IMR-90 (cell line): ENCODE measurements around the gene PLXNA1. TPM values are rescaled to one million over a fixed set of nuclear protein-coding genes. Genes with fewer than 3 reads are reported as not detected.

ENCODE experiments used
- ATAC-seq: fragments of 200-7000 bp; cut with Tn5 transposase; 2 replicates; pipeline ENCODE4 v1.9.1; 2020; ENCODE audit warnings: low read depth, mild to moderate bottlenecking, moderate library complexity
- BruUV-seq: library from RNA; stranded (reverse); fragments of 400-500 nt; replicated peaks from 2 replicates; lab custom pipeline; 2021; lab: Mats Ljungman, UMichigan
- CTCF ChIA-PET: fragments of 300-600 bp; formaldehyde crosslinking; extraction: SDS; loops from one replicate; lab custom pipeline; 2021; ENCODE audit warnings: antibody characterized with exemption; lab: Yijun Ruan, JAX
- POLR2A ChIA-PET: fragments of 300-600 bp; sonication (Branson Sonifier 250); formaldehyde crosslinking; loops from one replicate; lab custom pipeline; 2022; ENCODE audit warnings: antibody characterized with exemption; ENCODE audit not compliant: unreplicated experiment; lab: Charles Lee
- DNase-seq: peaks from one replicate; pipeline ENCODE4 v3.0.0; 2013
- H2AFZ ChIP-seq: replicated peaks from 2 replicates; pipeline ENCODE3; 2013; ENCODE audit warnings: low read length, mild to moderate bottlenecking; ENCODE audit not compliant: poor library complexity
- H2AK5ac ChIP-seq: 2 replicates; pipeline ENCODE4 v1.6.1; 2013; ENCODE audit warnings: low read depth, low read length, inconsistent platforms
- H2AK9ac ChIP-seq: replicated peaks from 2 replicates; pipeline ENCODE3; 2013; ENCODE audit warnings: mild to moderate bottlenecking, low read depth, low read length, moderate library complexity; ENCODE audit not compliant: poor library complexity
- H2BK120ac ChIP-seq: 2 replicates; pipeline ENCODE4 v1.6.1; 2013; ENCODE audit warnings: low read depth, low read length, inconsistent platforms
- H2BK15ac ChIP-seq: 3 replicates; pipeline ENCODE4 v1.6.1; 2013; ENCODE audit warnings: low read depth, low read length, inconsistent platforms
- H2BK20ac ChIP-seq: 2 replicates; pipeline ENCODE4 v1.6.1; 2013; ENCODE audit warnings: low read depth, mild to moderate bottlenecking, inconsistent platforms, low read length, moderate library complexity
- H2BK5ac ChIP-seq: 2 replicates; pipeline ENCODE4 v1.6.1; 2013; ENCODE audit warnings: mild to moderate bottlenecking, low read depth, low read length, inconsistent platforms; ENCODE audit not compliant: poor library complexity, severe bottlenecking
- H3K14ac ChIP-seq: replicated peaks from 2 replicates; pipeline ENCODE4 v1.6.1; 2013; ENCODE audit warnings: low read depth, low read length, inconsistent platforms
- H3K18ac ChIP-seq: 2 replicates; pipeline ENCODE4 v1.6.1; 2013; ENCODE audit warnings: low read depth, low read length, control low read depth
- H3K23ac ChIP-seq: 2 replicates; pipeline ENCODE4 v1.6.1; 2013; ENCODE audit warnings: low read depth, low read length, inconsistent platforms
- H3K27ac ChIP-seq: 2 replicates; pipeline ENCODE4 v1.5.1; 2013; ENCODE audit warnings: mild to moderate bottlenecking, control low read depth, low read length; ENCODE audit not compliant: insufficient read depth
- H3K27me3 ChIP-seq: 2 replicates; pipeline ENCODE4 v1.6.1; 2013; ENCODE audit warnings: low read length; ENCODE audit not compliant: control insufficient read depth, insufficient read depth
- H3K36me3 ChIP-seq: 2 replicates; pipeline ENCODE4 v1.6.1; 2013; ENCODE audit warnings: low read length, mixed read lengths; ENCODE audit not compliant: control insufficient read depth, insufficient read depth
- H3K4ac ChIP-seq: 2 replicates; pipeline ENCODE4 v1.6.1; 2013; ENCODE audit warnings: low read depth, low read length, inconsistent platforms
- H3K4me1 ChIP-seq: 2 replicates; pipeline ENCODE4 v1.6.1; 2013; ENCODE audit warnings: low read length, mixed read lengths; ENCODE audit not compliant: control insufficient read depth, insufficient read depth
- H3K4me2 ChIP-seq: 2 replicates; pipeline ENCODE4 v1.6.1; 2013; ENCODE audit warnings: low read depth, mild to moderate bottlenecking, control low read depth, low read length, moderate library complexity
- H3K4me3 ChIP-seq: 2 replicates; pipeline ENCODE4 v1.5.1; 2013; ENCODE audit warnings: low read depth, mild to moderate bottlenecking, control low read depth, low read length, moderate library complexity; ENCODE audit not compliant: insufficient read depth
- H3K56ac ChIP-seq: 2 replicates; pipeline ENCODE4 v1.6.1; 2013; ENCODE audit warnings: low read length, inconsistent platforms; ENCODE audit not compliant: insufficient read depth; ENCODE audit errors: extremely low read depth
- H3K79me1 ChIP-seq, 2 experiments: 2 replicates each; pipeline ENCODE4 v1.6.1; 2013; ENCODE audit warnings: low read length in 2 of 2, inconsistent platforms in 1 of 2, low read depth in 1 of 2
- H3K9ac ChIP-seq: 2 replicates; pipeline ENCODE4 v1.6.1; 2013; ENCODE audit warnings: low read depth, low read length, control low read depth
- H3K9me1 ChIP-seq: 2 replicates; pipeline ENCODE4 v1.6.1; 2013; ENCODE audit warnings: low read length, inconsistent platforms; ENCODE audit not compliant: insufficient read depth
- H3K9me3 ChIP-seq: 2 replicates; pipeline ENCODE4 v1.6.1; 2013; ENCODE audit warnings: low read length; ENCODE audit not compliant: control insufficient read depth, insufficient read depth
- H4K20me1 ChIP-seq: 2 replicates; pipeline ENCODE4 v1.6.1; 2013; ENCODE audit warnings: low read length, inconsistent platforms; ENCODE audit not compliant: insufficient read depth
- H4K5ac ChIP-seq: 2 replicates; pipeline ENCODE4 v1.6.1; 2013; ENCODE audit warnings: mild to moderate bottlenecking, low read depth, low read length, control low read depth
- H4K8ac ChIP-seq, 2 experiments: 2 replicates each; pipeline ENCODE4 v1.6.1; 2013; ENCODE audit warnings: low read depth in 2 of 2, low read length in 2 of 2, control low read depth in 1 of 2, inconsistent platforms in 1 of 2
- H4K91ac ChIP-seq: 2 replicates; pipeline ENCODE4 v1.6.1; 2013; ENCODE audit warnings: low read depth, low read length, inconsistent platforms; ENCODE audit not compliant: insufficient read depth
- BHLHE40 ChIP-seq: fragments of 150-350 bp; IDR thresholded peaks from 2 replicates; pipeline ENCODE4 v1.6.1; 2016; ENCODE audit warnings: mild to moderate bottlenecking, low read depth, low read length
- CTCF ChIP-seq: conservative IDR thresholded peaks from 2 replicates; pipeline ENCODE4 v1.5.1; 2012; ENCODE audit warnings: mild to moderate bottlenecking, low read depth, low read length, improper control_type of control experiment
- FOS ChIP-seq: fragments of 150-350 bp; IDR thresholded peaks from 2 replicates; pipeline ENCODE4 v1.6.1; 2016; ENCODE audit warnings: low read depth, low read length
- MAFK ChIP-seq: IDR thresholded peaks from 2 replicates; pipeline ENCODE4 v1.6.1; 2012; ENCODE audit warnings: low read depth, low read length, improper control_type of control experiment
- MAZ ChIP-seq: IDR thresholded peaks from 2 replicates; pipeline ENCODE4 v1.6.1; 2012; ENCODE audit warnings: low read depth, mild to moderate bottlenecking, low read length, improper control_type of control experiment, moderate library complexity, borderline replicate concordance
- MXI1 ChIP-seq: IDR thresholded peaks from 2 replicates; pipeline ENCODE4 v1.6.1; 2012; ENCODE audit warnings: low read depth, mild to moderate bottlenecking, low read length, moderate library complexity, borderline replicate concordance
- POLR2A ChIP-seq: IDR thresholded peaks from 2 replicates; pipeline ENCODE4 v1.6.1; 2012; ENCODE audit warnings: mild to moderate bottlenecking, low read depth, low read length
- RAD21 ChIP-seq: IDR thresholded peaks from 2 replicates; pipeline ENCODE4 v1.6.1; 2012; ENCODE audit warnings: low read length, improper control_type of control experiment
- RCOR1 ChIP-seq: IDR thresholded peaks from 2 replicates; pipeline ENCODE4 v1.6.1; 2012; ENCODE audit warnings: mild to moderate bottlenecking, low read length, improper control_type of control experiment; ENCODE audit not compliant: insufficient replicate concordance
- SMC3 ChIP-seq: fragments of 150-350 bp; IDR thresholded peaks from 2 replicates; pipeline ENCODE4 v1.6.1; 2016; ENCODE audit warnings: low read depth, mild to moderate bottlenecking, antibody characterized with exemption, low read length, moderate library complexity
- WGBS, 2 experiments: methylation state at CpG; one replicate each; pipeline versions ENCODE4 v1.1.5 to v1.1.7; 2013; ENCODE audit warnings: missing lambda C conversion rate in 2 of 2; ENCODE audit not compliant: insufficient read length in 1 of 2; ENCODE audit errors: extremely low coverage in 2 of 2; 5-methylcytosine and 5-hydroxymethylcytosine counted together
- dilution Hi-C: fragments of 300-500 bp; cut with HindIII; formaldehyde crosslinking; loops from one replicate; pipeline ENCODE4 v1.14.3; 2018; ENCODE audit warnings: low sequenced_read_pairs; ENCODE audit not compliant: unreplicated experiment
- in situ Hi-C: fragments of 300-500 bp; cut with MboI; formaldehyde crosslinking; loops from 3 replicates; pipeline ENCODE4 v1.14.3; 2019; ENCODE audit warnings: low sequenced_read_pairs, inconsistent platforms, mixed read lengths
- intact Hi-C: fragments of 100-400 bp; cut with micrococcal nuclease; formaldehyde crosslinking; loops from 2 replicates; pipeline ENCODE4 v1.10.0; 2022
- polyA plus RNA-seq, 3 experiments: library from polyadenylated mRNA; depleted of rRNA; stranded (reverse); fragments of >200 nt; gene quantifications; 2 replicates each; pipeline ENCODE4 v1.2.3, GENCODE V29; 2012; ENCODE audit warnings: low replicate concordance in 1 of 3
- total RNA-seq: library from RNA; depleted of rRNA; stranded (reverse); fragments of >200 nt; gene quantifications from 2 replicates; pipeline ENCODE4 v1.2.3, GENCODE V29; 2012

Gene PLXNA1
- total and polyA plus RNA-seq, 2 of the 4 experiments (the other 2 are of a cell fraction) = 13.6 to 49.4 TPM

- Histone ChIP-seq H2BK15ac (no peak overlapping the region), H2AK9ac (no peak overlapping the region), H4K20me1 (no peaks in the 10 kb centered on the region), H4K5ac (no peak overlapping the region), H3K27me3 (no peaks in the 10 kb centered on the region), H3K18ac (no peak overlapping the region), H3K9me3 (no peaks in the 10 kb centered on the region), H2AFZ (no peak overlapping the region), H3K4me3 (no peak overlapping the region), H3K27ac (no peak overlapping the region), H3K36me3 (no peaks in the 10 kb centered on the region), H3K4ac (no peak overlapping the region), H3K23ac (no peak overlapping the region), H2BK5ac (no peak overlapping the region), H3K14ac (peak overlapping the region; percentile 34), H3K56ac (no peak overlapping the region), H4K91ac (no peak overlapping the region), H4K8ac (no peak overlapping the region), H3K79me1 (0 out of 4 replicates have a peak, but pooled peaks cover 0 to 3% of the 10 kb centered on the region in 2 experiments), H3K9me1 (peaks cover 20% of the 10 kb centered on the region), H3K4me2 (no peak overlapping the region), H3K4me1 (peaks cover 11% of the 10 kb centered on the region), H2AK5ac (peak overlapping the region; percentile 23; the same call in 1 of the 2 replicates), H3K9ac (no peak overlapping the region), H2BK20ac (no peak overlapping the region), H2BK120ac (no peak overlapping the region)
- in situ Hi-C loops (no loop called here), intact Hi-C loops (no loop called here), dilution Hi-C loops (no loop called here)
- ChIA-PET CTCF (interaction anchor here (1.4 to 2.8 kb wide), 2 partner anchors 181 to 186 kb away, joined by 3 to 8 read pairs; no protein-coding TSS in a partner anchor), POLR2A (no interaction called here)
- no TSS peak for BruUV-seq
- WGBS, 2 experiments = 40% methylated on average over 1 of the region's 8 CpGs; no CpG with 5 or more reads in 1 of the 2 experiments
- TF ChIP-seq POLR2A = no peak
- TF ChIP-seq MAZ = no peak
- no peak for TF ChIP-seq MAFK
- TF ChIP-seq RCOR1 = no peak
- no peak for TF ChIP-seq FOS
- TF ChIP-seq BHLHE40 = no peak
- TF ChIP-seq MXI1 = no peak
- no peak for TF ChIP-seq SMC3
- TF ChIP-seq RAD21 = no peak
- no peak for TF ChIP-seq CTCF
- no peak; the same call in 1 of the 2 replicates for ATAC-seq
- DNase-seq = no peak
Observed at GRCh38 chr3:126938520-126939337, 44.2 kb upstream of the PLXNA1 start.
